ENCODE results near the gene CTNNB1. TPM values are rescaled to one million over a fixed set of nuclear protein-coding genes. Genes with fewer than 3 reads are reported as not detected.

The CTNNB1 gene
- total and polyA plus RNA-seq, 12 donors: 52.3 to 970 (median 391) TPM

DNA sequence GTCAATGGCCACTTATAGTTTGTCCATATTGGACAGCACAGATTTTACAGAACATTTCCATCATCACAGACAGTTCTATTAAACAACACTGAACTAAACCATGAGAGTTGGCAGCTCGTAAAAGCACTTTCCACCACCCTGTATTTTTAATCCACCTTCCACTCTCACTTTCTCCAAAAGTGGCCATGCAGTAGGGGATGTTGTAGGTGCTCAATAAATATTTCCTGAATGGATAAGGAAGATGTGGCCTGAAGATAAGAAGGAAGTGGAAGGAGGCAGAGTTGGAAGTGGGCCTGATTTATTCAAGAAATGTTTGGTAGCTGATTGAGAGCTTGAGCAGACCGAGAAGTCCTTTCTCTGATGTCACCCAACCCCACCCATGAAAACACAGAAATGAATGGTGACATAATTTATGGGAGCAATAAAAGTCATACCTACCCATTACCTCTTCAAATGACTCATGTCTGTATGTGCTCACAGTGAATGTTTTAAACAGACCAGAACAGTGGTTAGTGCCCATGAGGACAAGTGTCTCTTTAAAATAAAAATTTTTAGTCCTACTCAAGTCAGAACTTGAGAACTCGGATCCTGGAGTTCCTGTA is 39.6 kb upstream of the CTNNB1 start:
- WGBS, 4 donors: 88 to 95% (median 93%) methylated on average over 3 of the region's 3 CpGs
- intact Hi-C loops (cut with DNase I): no loop called here
- no peaks in the 10 kb centered on the region for H3K36me3 ChIP-seq (replicated peaks in 1 of 2)

DNA sequence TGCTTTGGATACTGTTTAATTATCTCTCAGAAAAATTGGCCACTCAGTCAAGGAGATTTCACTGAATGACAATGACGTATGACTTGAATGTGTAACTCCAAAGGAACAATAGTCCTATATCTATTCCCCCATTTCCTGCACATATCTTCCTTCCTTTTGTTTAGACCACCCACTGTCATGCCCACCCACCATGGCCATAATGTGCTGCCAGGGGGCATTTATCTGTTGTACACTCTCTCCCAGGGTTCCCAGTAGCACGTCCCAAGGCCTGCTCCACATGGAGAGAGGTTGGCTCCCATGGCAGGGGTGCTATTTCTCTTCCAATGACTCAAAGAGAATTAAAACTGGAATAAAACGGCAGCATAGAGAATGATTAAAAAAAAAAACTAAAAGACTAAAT is 36.8 kb upstream of the CTNNB1 start:
- Histone ChIP-seq H3K4me1 (replicated peaks in 1 of 2) (no peaks in the 10 kb centered on the region), H3K9me3 (replicated peaks in 1 of 3) (no peaks in the 10 kb centered on the region), H3K4me3 (no peak overlapping the region), H3K27ac (no peak overlapping the region), H3K36me3 (replicated peaks in 1 of 2) (no peaks in the 10 kb centered on the region), H3K27me3 (no peaks in the 10 kb centered on the region)
- TF ChIP-seq, protein P1, sequence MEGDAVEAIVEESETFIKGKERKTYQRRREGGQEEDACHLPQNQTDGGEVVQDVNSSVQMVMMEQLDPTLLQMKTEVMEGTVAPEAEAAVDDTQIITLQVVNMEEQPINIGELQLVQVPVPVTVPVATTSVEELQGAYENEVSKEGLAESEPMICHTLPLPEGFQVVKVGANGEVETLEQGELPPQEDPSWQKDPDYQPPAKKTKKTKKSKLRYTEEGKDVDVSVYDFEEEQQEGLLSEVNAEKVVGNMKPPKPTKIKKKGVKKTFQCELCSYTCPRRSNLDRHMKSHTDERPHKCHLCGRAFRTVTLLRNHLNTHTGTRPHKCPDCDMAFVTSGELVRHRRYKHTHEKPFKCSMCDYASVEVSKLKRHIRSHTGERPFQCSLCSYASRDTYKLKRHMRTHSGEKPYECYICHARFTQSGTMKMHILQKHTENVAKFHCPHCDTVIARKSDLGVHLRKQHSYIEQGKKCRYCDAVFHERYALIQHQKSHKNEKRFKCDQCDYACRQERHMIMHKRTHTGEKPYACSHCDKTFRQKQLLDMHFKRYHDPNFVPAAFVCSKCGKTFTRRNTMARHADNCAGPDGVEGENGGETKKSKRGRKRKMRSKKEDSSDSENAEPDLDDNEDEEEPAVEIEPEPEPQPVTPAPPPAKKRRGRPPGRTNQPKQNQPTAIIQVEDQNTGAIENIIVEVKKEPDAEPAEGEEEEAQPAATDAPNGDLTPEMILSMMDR (IDR thresholded peaks at IDR 0.05): no peak
- TF ChIP-seq POLR2A (IDR thresholded peaks at IDR 0.05): no peak
- 88 to 98% (median 90%) methylated on average over 3 of the region's 3 CpGs for WGBS, 4 donors
- intact Hi-C loops (cut with DNase I): no loop called here
- DNase-seq: no peak

More for the DNA sequence above, 39.6 kb upstream of the CTNNB1 start:
- no peak for TF ChIP-seq POLR2A (IDR thresholded peaks at IDR 0.05)
- TF ChIP-seq, protein P1 (IDR thresholded peaks at IDR 0.05): no peak
- Histone ChIP-seq H3K27ac (no peak overlapping the region), H3K9me3 (replicated peaks in 1 of 3) (no peaks in the 10 kb centered on the region), H3K27me3 (no peaks in the 10 kb centered on the region), H3K4me1 (replicated peaks in 1 of 2) (no peaks in the 10 kb centered on the region), H3K4me3 (no peak overlapping the region)
- no peak for DNase-seq

DNA sequence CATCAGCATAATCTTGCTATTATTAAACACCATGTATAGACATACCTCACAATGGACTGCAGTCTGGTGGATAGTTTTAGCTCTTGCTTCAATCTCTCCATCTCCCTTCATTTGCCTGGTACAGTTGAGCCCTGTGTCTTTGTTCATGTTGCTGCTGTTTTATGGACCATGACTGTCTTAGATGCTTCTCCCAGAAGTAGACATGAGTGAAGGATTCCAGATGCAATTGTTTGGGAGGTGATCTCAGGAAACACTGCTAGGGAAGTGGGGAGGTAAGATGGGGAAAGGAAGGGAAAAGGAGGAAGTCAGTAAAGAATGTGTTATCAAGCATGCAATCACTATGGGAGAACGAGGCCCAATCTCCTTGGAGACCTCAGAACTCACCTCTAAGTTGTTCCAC is 36.3 kb upstream of the CTNNB1 start:
- no peak overlapping the region for H3K27ac ChIP-seq
- WGBS, 4 donors: 62 to 78% (median 75%) methylated on average over 1 of the region's 1 CpG
- no peak overlapping the region for H3K4me3 ChIP-seq
- H3K36me3 ChIP-seq (replicated peaks in 1 of 2): no peaks in the 10 kb centered on the region
- DNase-seq: no peak
- H3K4me1 ChIP-seq (replicated peaks in 1 of 2): no peaks in the 10 kb centered on the region
- no peak for TF ChIP-seq POLR2A (IDR thresholded peaks at IDR 0.05)
- TF ChIP-seq, protein P1 (IDR thresholded peaks at IDR 0.05): no peak
- intact Hi-C loops (cut with DNase I): no loop called here
- no peaks in the 10 kb centered on the region for H3K9me3 ChIP-seq (replicated peaks in 1 of 3)
- no peaks in the 10 kb centered on the region for H3K27me3 ChIP-seq

DNA sequence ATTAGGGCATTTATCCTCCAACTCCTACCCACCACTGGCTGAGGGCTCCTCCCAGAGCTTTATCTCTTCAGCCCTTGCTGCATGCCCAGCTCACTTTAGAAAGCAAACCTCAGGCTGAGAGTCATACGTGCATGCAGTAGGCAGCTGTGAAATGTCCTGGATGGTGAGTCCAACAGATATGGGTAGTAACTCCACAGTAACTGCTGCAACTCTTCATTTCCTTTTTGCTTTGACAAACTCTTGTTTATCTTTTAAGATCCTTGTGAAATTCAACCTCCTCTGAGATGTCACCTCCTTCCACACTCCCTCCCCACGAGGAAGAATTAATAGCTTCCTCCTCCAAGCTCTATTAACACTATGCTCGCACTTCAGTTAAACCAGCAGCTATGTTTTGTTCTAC is 35.9 kb upstream of the CTNNB1 start:
- Histone ChIP-seq H3K36me3 (replicated peaks in 1 of 2) (no peaks in the 10 kb centered on the region), H3K27ac (no peak overlapping the region), H3K4me3 (no peak overlapping the region), H3K4me1 (replicated peaks in 1 of 2) (no peaks in the 10 kb centered on the region), H3K9me3 (replicated peaks in 1 of 3) (no peaks in the 10 kb centered on the region), H3K27me3 (no peaks in the 10 kb centered on the region)
- DNase-seq: no peak
- TF ChIP-seq, protein P1 (IDR thresholded peaks at IDR 0.05): no peak
- TF ChIP-seq POLR2A (IDR thresholded peaks at IDR 0.05): no peak
- intact Hi-C loops (cut with DNase I): no loop called here
- 62 to 70% (median 68%) methylated on average over 3 of the region's 3 CpGs for WGBS, 4 donors

Data from adrenal gland (tissue), 12 donors.